Stimulated activated CD8-positive, alpha-beta memory T cell treated with anti-CD3 and anti-CD28 coated beads, Interleukin-2, amount 100 ng/mL, for 48 hours (primary cell): ENCODE data around the gene PVALEF.

Source experiments
- DNase-seq, 2 donors: peaks; one replicate each; pipeline ENCODE4 v3.0.0-alpha.2; 2020; ENCODE audit warnings: low read depth in 2 of 2

PVALEF gene

GRCh38 chr17:81165246-81166032 is at the start of gene PVALEF:
Gene PVALEF (plus strand): TSS chr17:81165507. CDS start chr17:81181227, 15,720 bp downstream.
- no peak for DNase-seq

DNA sequence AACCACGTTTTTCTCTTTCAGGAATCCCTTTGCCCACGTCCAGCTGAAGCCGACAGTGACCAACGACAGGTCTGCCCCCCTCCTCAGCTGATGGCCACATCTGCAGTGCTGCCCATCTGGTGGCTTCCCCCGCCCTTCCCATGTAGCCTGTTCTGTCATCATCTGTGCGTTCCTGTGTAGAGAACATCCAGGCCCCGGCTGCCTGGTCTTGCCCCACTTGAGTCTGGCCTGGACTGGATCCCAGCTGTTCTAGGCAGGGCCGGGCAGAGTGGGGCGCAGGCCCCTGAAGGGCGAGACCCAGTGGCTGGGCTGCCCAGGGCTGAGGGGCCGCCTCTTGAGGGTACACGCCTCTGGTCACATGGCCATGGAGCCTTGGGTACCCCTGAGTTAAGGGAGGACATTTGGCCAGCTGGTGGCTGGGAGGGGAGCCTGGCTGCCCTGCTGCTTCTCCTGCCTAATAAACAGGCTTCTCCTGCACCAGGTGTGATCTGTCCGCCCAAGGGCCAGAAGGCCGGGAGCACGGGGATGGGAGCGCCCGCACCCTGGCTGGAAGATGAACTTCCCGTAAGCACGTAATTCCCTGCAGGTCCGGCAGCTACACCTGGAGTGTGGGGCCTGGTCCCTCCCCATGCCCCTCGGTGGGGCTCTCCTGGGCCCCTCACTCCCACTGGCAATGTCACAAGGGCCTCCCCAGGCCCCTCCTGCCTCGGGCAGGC is 49.4 kb upstream of the PVALEF start:
- no peak for DNase-seq

DNA sequence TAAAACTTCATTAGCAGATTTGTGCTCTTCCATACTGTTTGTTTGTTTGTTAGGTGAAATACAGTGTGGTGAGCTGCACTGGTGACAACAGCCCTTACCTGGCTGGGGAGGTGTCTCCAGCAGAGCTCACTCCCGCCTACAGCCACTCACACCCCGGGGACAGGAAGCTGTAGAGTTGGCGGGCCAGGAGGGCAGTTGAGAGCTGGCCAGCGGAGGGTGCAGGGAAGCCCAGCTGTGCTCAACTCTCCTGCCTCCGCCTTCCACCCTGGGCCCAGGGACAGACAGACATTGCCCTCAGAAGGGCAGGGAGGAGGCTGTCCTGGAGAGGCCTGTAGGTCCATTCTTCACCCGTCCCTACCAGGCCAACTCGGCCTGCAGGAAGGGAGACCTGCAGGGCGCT is 48.6 kb upstream of the PVALEF start:
- DNase-seq: no peak

DNA sequence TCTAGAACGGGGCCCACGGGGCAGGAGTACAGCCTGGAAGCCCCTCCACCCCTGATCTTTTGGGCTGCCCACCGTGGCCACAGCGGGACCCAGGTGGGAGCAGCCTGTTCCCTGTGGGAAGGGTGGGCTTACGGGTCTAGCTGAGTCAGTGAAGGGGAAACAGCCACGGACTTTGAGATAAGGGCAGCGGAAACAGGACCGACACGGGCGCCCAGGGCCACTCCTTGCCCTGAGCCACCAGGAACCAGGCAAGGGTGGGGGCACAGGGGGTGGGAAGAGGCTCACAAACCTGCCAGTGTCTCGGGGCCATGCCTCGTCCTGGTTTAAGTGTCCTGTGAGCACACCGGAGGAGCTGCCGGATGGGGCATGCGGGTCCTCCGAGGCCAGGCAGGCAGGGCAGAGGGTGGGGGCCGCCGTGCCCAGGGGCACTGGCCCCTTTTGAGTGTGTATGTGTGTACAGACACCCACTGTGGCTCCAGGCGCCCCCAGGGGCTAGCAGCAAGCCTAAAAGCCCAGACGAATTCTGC is 47.6 kb upstream of the PVALEF start:
- no peak for DNase-seq

DNA sequence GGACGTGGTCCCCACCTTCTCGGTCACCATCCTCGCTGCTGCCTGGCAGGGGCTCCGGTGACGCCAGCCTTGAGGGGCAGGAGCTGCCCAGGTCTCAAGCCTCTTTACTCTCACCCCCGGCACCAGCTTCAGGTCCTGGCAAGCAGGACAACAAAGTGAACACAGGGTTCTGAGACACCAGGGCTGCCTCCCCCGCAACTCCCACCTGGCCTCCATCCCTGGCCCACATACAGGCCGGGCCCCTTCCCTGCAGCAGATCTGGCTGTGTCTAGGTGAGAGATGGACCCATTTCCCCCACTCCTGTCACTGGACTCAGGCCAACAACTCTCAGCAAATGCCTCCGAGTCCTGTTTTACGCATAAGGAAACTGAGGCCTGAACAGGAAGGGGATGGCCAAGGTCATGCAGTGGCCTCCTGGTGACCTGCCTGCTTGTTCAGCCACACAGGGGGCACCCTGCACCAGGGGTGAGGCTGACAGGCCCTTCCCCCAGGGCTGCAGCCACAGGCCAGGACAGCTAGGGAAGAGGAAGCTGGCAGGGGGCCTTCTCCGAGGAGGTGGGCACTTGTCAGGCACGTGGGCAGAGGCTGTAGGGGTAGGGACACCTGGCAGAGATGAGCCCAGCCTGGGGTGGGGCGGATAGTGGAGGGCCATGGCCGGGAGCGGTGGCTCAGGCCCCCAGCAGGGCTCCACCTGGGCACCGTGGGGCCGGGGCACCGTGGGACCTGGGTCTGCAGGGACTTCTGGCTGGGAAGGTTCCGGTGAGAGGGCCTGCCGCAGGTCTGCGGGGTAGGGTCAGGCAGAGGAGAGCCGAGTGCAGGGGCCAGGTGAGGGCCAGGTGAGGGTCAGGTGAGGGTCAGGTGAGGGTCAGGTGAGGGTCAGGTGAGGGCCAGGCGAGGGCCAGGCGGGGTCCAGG is 46.7 kb upstream of the PVALEF start:
- DNase-seq: no peak

DNA sequence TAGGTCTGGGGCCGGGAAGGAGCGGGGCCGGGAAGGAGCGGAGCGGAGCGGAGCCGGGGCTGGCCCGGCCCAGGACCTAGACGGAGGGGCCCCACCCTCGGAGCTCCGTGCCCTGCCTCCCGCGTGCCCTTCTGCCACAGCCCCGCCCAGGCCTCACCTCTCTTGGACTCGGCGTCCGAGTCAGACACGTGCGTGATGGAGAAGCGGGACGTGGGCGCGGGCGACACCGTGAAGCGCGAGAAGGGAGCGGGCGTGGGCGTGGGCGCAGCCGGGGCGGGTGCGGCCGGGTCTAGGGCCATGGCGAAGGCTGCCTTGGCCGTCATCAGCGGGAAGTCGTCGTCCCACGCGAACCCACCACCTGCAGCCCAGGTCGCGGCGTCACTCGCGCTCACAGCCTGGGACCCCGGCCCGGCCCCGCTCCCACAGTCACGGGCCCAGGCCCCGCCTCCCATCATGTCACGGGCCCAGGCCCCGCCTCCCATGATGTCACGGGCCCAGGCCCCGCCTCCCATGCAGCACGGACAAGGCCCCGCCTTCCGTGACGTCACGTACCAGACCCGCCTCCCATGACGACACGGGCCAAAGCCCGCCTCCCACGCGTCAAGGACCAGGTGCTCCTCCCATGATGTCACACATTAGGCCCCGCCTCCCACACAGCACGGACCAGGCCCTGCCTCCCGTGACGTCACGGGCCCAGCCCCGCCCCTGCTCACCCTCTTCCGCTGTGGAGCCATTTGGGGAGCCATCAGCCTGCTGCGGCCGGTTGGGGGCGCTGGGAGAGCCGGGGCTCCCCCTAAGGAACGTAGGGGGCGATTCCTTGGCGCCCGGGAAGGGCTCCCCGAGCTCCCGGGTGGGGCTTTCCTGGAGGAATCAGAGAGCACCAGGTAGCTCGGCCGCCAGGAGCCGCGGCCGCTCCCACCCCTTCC is 45.8 kb upstream of the PVALEF start:
- peak; percentile 78 to 82 for DNase-seq

GRCh38 chr17:81120149-81120484 is 45.2 kb upstream of the PVALEF start:
- DNase-seq: no peak

- no peak for DNase-seq
Measured at GRCh38 chr17:81120695-81121621, 44.3 kb upstream of the PVALEF start.

DNA sequence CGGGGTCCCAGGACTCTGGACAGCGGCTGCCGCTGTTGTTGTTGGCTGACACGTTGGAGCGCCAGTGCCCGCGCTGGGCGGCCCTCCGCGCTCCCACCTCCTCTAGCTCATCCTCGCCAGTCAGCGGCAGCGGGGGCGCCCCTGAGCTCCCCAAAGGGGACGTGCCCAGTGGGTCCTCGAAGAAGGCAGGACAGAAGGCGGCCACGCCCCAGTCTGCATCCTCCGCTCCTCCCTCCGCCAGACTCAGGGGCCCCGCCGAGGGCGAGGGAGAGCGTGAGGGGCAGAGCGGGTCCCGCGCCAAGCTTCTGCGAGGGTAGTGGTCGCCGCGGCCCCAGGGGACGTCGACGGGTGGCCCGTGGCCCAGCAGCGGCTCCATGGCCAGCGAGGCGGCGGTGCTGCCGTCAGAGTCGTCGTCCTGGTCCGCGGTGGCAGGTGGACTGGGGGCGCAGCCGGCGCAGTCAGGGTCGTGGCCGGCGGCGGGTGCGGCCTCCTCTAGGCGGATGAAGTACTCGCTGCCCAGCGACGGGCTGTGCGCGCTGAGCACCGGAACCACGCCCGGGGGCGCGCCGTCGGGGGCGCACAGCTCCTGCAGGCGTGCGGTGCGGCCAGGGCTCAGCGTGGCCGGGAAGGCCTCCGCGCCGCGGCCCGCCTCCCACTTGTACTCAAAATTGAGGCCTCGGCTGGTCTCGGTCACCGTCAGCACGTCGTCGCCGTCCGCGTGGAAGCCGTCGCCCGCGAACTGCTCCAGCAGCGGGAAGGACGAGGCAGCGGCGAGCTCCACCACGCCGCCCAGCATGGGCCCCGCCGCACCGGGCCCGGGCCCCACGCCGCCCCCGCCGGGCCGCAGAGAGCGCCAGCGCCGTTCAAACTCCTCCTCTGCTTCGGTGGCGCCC is 43.2 kb upstream of the PVALEF start:
- no peak for DNase-seq

GRCh38 chr17:81123052-81124048 is 42.0 kb upstream of the PVALEF start:
- DNase-seq: no peak

DNA sequence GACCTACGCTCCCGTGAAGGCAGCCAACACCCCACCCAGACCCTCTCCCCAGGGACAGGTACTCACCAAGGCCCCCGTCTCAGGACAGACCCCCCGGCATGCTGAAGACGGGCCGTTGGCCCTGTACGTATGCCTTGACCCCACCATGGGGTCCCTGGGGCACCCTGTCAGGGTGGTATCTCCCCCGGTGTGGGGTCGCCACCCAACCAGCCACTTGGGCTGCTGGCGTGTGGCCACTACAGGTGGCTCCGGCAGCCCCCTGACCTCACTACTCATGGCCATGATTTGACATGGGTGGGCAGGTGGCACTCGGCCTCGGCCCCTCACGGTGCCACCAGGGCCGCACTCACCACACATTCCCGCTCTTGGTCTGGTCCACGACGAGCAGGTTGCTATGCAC is 40.9 kb upstream of the PVALEF start:
- no peak for DNase-seq

DNA sequence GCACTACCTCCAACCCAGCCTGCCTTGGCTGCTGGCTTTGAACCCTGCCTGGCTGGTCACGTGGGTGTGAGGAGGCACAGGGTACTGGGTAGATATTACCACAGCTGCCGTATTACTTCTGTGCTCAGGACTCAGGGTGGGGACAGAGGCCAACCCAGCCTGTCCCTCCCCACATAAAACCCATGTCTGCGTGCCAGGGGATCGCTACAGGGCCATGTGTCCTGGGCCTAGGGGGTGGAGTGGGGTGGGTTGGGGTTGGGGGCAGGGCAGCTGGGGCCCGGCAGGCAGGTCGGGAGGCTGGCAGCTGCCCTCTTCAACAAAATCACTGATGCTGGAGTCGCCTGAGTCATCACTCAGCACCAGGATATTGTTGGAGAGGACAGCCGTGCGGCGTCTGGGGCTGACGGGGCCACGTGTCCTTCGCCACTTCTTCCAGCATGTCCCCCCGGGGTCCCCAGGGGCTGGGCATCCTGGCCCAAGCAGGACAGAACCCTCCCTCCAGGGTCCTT is 39.7 kb upstream of the PVALEF start:
- DNase-seq: no peak

GRCh38 chr17:81126281-81127132 is 38.8 kb upstream of the PVALEF start:
- no peak for DNase-seq

DNA sequence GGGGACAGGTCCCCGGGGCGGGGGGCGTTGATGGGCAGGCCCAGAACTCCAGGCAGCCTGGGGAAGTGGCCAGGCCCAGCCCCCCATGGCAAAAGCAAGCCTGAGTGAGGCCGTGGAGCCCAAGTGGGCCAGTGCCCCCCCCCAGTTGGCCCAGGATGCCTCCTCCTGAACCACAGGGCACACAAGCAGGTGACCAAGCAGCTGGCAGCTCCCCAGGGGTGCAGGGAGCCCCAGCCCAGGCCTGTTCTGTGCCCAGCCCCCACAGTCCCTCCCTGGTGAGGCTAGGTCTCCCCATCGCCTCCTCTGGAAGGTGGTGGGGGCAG is 38.2 kb upstream of the PVALEF start:
- no peak for DNase-seq

GRCh38 chr17:81127526-81128177 is 37.7 kb upstream of the PVALEF start:
- no peak for DNase-seq

DNA sequence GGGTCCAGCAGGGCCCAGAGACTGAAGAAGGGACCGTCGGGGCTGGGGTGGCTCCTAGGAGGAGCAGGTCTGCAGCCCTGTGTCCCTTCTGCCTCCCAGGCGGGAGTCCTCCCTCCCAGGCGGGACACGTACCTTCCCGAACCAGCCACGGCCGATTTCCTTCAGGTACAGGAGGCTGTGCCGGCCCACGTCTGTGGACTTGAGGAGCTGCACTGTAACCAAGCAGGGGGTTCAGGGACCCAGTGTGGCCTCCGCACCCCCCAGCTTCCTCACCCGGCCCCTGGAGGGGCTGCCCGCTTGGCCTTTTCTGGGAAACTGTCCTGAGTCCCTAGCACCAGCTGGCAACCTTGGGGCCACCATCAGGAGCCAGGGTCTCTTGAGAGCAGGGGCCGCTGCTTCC is 37.0 kb upstream of the PVALEF start:
- no peak for DNase-seq
